GM20431 (cell line): Measurements from ENCODE around the gene MST1.
"Not testable (repeated sequence)": the region's sequence is repeated elsewhere in the genome, so short reads cannot be mapped to it uniquely, and the experiment has no call there.

ENCODE experiments used
- in situ Hi-C: fragments of 300-500 bp; cut with MseI, MboI; formaldehyde crosslinking; loops from one replicate; pipeline ENCODE4 v1.15.0; 2020; ENCODE audit warnings: low sequenced_read_pairs; ENCODE audit not compliant: unreplicated experiment

The MST1 gene

DNA sequence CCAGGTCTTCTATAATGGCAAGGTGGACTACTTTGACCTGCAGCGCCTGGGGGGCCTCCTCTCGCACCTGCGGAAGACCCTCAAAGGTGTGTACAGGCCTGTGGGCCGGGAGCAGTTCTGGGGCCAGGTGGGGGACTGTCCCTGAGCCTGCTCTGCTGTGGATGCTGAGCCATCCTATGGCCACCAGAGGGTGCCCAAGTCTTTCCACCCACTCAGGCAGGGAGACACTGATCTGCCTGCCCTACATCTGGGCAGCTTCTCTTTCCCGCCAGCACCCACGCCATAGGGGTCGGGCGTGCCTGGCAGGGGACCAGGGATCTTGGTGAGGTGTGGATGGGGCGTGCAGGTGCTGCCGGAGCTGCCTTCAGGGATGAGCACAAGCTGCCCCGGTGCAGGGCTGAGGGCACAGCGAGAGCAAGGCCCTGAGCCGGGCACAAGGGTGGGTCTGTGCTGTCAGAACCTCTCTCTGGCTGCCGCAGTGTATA lies 14.2 kb upstream of the MST1 start:
- in situ Hi-C loops: no loop called here

DNA sequence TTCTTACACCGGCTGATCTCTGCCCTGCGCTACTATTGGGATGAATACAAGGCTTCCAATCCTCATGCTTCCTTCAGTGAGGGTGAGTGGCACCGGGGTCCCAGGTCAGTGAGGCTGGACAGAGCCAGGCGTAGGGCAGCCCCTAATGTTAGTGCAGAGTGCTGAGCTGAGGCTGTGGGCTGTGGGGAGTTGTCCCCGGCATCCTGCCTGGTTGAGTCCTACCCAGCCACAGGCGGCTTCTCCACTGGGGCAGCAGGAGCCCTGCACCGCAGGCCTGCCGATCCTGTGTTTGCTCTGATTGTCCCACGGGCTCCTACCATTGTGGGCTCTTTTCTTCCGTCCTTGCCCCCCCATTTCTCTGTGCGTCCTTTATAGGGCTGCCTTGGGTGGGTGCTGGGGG lies 13.4 kb upstream of the MST1 start:
- in situ Hi-C loops: no loop called here

DNA sequence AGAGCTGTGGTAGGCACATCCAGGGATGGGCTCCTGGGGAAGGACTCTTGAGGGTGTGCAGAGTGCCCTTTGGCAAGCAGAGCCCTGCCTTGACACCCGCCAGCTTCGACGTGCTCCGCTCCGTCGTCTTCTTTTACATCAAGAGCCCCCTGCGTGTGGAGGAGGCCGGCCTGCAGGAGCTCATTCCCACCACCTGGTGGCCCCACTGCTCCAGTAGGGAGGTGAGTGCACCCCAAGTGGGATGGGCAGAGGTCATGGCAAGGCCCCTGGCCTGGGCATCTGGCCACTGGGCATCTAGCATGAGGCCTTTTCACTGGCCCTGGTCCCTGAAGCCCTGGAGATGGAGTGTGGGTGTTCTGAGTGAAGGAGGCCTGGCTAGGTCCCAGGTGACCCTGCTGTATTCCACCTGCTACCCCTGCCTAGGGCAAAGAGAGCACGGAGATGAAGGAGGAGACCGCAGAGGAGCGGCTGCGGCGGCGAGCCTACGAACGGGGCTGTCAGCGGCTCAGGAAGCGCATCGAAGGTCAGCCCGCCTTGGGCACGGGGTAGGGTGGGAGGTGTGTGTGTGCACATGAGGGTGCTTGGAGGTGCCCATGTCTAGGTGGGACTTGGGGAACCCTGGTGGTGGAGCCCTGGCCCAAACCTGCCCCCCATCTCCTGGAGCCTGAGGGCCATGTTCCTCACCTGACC lies 12.3 kb upstream of the MST1 start:
- in situ Hi-C loops: no loop called here

DNA sequence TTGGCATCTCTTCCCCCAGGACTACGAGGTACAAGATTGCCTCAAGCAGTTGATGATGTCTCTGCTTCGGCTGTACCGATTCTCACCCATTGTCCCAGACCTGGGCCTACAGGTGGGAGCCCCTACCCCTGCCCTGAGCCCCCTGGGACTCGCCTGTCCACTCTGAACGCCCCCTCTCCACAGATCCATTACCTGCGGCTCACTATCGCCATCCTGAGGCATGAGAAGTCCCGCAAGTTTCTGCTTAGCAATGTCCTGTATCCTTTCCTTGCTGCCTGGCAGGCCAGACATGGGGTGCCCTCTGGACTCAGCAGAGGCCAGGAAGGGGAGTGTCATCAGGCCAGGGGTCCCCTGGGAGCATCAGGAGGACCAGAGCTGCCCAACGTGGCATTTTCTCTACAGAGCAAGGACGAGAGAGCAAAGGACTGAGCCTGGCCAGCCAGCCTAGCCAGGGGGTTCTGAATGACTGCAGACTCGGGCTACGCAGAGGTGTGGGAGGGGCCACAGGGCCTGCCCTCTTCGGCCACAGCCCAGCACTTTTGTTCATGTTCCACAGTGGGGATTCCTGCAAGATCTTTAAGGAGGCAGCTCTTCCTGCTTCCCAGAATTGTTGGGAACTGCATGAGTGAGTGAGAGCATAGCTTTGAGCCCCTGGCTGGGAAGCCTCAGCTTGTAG lies 11.3 kb upstream of the MST1 start:
- in situ Hi-C loops: no loop called here

DNA sequence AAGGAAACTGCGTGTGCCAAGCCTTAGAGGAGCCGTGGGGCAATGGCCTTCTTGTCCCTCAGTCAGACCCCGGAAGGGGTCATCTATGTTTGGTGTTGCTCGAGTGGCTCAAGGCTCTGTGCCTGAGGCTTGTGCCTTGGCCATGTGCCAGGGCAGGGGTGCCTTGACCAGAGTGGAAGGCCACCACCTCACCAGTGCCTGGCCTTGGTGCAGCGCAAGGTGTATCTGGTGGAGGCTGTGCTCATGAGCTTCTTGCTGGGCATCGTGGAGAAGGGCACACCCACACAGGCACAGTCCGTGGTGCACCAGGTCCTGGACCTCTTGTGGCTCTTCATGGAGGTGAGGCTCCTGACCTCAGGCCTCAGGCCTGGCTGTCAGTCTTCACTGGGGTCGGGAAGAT lies 10.7 kb upstream of the MST1 start:
- in situ Hi-C loops: no loop called here

DNA sequence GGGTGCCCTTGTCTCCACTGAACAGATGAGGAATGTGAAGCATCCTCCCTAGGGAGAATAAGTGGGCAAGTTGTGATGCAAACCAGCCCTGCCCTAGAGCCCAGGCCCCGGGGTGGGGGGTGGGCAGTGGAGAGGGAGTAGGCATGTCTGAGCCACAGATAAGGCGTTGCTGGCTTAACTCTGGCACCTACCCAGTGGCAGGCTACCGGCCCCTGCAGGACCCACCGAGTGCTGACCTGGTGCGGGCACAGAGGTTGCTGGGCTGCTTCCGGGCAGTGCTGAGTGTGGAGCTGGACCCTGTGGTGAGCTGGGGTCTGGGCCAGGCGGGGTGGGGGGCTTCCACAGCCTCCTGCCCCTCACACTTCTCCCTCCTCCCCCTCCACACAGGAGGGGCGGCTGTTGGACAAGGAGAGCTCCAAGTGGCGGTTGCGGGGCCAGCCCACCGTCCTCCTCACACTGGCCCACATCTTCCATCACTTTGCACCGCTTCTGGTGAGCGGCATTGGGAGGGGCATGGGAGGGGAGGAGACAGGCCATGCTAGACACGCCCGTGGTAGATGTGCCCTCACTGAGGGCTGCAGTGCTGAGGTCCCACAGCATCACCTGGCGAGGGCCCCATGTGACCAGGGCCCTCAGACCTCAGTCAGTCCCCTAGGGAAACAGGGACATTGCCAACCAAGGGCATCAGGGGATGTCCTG lies 10.2 kb upstream of the MST1 start:
- in situ Hi-C loops: no loop called here

DNA sequence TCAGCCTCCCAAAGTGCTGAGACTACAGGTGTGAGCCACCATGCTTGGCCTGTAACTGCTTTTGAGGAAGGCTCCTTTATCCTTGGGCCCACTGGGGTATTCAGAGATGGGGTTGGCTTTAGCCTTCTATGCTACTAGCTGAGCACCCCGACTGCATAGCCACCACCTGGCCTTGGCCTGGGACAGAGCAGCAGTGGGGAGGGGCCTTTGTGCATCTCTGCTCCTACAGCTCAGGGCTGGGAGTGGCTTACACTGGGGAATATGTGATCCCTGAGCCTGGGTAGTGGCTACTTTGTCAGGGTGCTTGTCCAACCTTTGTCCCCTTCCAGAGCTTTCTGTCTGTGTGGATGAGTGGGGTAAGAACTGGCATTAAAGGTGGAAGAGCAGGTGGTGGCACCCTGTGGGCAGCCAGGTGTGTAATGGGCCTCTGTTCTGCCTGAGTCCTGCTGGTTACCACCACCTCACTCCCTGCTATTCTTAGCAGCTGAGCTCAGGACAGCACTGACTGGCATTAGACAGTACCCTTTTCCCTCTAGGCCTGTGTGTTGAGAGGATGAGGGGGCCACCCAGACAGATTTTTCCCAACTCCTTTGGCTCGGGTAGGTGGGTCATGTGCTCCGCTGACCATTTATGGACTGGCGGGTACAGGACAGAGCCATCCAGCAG lies 6.2 kb upstream of the MST1 start:
- in situ Hi-C loops: not testable (repeated sequence)

DNA sequence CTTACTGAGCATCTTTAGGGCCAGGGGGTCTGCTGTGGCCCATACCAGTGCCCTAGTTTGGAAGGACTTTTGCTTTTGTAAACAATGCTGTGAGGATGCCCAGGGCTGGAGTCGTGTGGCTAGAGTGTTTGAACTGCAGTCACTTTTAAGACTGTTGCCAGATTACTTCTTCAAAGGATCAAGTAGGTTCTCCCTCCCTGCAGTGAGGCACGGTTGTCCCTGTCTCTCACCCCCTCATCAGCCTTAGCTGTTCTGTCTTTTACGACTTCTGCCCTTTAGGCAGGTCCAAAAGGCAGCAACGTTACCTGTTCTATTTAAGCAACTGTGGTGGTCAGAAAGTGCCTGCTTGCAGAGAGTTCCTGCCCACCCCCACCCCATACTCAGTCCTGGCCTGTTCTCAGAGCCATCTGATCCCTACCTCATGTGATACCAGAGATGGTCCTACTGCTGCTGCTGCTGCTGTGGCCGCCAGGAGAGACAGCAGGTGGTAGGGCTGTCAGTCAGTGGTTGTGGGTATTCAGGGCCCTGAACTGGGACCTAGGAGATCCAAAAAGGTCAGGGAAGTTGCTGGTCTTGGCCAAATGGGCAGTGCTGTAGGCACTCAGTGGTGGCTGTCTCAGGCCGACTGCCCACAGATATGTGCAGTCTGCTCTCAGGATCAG lies 5.3 kb upstream of the MST1 start:
- in situ Hi-C loops: not testable (repeated sequence)

DNA sequence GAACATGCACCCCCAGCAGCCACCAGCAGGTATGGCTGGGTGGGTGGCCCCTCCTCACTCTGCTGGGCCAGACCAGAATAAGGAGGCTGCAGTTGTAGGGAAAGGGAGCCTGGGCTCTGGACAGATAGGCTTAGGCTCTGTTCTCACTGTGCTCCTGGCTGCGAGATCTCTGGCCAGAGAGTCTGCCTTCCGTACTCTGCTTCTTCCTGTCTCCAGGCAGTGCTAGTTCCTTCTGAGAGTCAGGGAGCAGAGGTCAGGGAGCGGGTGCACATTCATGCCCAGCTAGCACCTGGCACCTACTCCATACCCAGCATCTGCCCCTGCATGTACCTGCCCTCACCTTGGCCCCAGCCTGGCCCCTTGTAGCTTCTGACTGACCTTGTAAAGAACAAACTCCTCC lies 2.2 kb upstream of the MST1 start:
- in situ Hi-C loops: not testable (repeated sequence)

DNA sequence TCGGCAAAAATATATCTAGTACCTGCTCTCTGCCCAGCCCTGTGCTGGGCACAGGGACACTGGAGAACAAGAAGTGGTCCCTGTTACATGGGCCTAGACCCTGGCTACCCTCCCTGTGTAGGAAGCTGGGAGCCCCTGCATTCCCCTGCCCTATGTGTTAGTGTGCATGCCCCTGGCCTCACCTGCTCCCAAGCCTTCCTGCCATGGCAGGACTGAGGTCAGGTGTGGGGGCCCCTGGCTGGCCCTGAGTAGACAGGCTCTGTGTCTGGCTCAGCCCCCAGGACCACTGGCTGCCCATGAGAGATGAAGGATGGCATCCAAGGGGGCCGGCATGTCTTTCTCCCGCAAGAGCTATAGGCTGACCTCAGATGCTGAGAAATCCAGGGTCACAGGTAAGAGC lies 1.6 kb upstream of the MST1 start:
- in situ Hi-C loops: not testable (repeated sequence)

DNA sequence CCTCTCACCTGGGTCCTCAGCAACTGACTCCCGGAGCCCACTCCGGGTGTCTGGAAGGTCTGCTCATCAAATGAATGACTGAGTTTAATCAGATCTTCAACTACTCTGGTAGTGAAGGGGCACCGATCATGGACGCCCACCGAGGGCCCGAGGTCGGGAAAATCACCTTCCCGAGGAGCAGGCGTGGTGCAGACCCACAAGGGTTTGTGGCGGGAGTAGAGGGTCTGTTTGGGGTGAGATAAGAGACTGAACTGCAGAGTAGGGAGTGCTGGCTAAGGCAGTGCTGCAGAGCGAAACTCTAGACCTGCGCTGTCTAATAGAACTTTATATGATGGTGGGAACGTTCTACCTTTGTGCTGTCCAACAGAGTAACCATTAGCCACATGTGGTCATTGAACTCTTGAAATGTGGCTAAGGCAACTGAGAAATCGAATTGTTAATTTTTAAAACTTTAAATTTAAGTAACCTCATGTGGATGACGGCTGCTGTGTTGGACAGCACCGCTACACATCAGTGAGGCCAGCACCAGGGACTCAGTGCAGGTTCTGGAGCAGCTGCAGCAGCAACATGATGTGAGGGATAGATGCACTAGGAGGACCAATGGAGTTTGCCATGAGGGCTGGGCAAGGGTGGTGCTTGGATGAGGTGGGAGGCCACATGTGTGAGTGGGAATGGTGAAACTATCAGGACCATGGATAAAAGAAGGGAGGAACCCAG lies 792 bp upstream of the MST1 start:
- in situ Hi-C loops: not testable (repeated sequence)

DNA sequence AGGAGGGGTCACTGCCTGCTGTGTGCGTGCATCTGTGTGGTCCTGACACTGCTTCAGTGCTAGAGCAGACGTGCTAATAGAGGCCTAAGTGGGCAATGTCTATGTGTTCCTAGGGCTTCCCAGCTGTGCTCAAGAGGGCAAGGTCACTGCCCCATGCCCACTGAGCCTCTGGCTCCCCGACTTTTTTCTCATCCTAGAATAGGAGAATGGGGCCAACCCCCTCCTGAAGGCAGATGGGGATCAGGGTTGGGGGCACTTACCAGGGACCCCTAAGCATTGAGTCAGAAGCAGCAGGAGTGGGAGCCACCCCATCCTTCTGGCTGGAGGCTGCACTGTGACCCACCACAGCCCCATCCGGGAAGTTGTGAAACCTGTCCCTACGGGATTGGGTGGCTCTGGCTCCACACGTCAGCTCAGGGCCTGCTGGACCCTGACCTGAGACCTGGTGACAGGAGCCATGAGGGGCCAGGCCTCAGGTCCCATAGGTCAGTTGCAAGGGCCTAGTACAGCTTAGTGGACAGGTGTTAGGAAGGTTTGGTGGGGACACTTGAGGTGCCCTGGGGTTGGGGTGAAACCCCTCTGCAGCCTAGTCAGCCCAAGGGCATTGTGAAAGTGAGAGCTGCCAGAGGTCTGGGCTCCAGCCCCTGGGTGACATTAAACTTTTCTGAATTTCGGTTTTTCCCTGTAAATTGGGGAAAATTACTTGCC lies 782 bp downstream of the MST1 start:
- in situ Hi-C loops: not testable (repeated sequence)

DNA sequence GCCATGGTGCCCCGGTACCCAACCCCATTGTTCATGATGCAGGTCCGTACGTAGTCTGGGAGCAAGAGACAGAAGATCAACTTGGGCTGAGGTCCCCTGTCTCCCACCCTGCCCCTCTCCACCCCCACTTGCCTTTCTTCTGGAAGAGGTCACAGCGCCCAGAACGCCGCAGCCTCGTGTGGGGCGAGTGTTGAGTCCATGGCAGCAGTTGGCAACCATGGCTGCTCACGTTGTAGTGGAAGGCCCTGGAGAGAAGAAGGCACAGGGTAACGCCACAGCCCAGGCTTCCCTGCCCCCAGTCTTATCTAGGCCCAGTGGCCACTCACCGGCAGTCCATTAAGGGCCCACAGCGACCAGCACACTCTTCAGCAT lies 1.9 kb downstream of the MST1 start:
- in situ Hi-C loops: not testable (repeated sequence)

DNA sequence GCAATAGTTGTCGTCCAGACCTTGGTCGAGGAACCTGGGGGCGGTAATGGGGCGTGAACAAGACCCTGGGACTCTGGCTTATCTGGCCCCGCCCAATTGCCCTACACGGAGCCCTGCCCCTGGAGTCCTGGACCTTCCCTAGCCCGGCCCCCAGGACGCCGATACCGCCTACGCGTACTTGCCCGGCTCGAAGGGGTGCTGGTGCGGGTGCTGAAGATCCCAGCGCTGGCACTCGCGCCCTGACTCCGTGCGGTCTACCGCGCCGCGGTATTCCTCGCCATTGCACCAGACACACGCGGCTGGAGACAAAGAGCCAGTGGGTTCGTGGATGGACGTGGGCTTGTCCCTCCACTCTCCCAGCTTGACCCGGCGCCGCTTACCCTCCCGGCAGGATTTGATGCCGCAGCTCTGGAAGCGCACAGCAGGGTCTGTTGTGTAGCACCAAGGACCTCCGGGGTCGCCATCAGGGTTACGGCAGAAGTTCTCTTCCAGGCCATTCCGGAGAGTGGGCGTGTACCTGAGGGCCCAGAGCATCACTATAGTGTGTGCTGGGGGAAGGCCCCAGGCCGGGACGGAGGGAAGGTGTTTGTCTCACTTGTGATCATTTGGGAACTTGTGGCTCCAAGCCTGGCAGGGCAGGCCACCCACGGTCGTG lies 2.4 kb downstream of the MST1 start:
- in situ Hi-C loops: not testable (repeated sequence)

DNA sequence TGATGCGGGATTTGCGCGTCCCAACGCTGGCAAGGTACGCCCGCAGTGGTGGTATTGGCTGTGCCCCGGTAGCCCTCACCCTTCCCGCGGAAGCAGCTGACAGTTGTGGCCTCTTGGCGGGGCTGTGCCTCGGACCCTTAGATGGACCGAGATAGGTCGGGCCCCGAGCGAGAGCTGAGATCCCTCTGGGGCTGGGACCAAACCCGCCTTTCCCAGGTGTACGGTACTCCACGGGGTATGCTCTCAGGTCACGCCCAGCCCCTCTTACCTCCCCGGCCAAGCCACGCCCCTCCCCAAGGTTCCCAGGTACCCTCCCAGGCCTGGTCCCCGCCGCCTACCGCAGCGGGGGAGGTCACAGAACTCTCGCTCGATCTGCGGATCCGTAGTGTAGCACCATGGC lies 2.9 kb downstream of the MST1 start:
- in situ Hi-C loops: not testable (repeated sequence)

DNA sequence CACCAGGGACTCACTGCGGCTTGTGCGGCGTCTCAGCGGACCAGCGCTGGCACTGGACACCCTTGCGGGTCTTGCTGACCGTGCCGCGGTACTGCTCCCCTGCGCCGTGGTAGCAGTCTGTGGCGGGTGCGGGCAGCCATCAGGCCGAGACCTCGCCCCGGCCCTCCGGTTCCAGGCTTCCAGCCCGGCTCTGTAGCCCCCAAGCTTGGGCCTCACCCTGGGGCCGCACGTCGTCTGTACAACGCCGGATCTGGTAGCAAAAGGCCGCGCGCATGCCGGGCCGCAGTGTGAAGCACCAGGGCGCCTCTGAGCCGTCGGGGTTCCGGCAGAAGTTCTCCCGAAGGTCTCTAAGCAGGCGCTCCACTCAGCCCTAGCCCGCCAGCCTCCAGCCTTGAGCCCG lies 3.4 kb downstream of the MST1 start:
- in situ Hi-C loops: not testable (repeated sequence)

DNA sequence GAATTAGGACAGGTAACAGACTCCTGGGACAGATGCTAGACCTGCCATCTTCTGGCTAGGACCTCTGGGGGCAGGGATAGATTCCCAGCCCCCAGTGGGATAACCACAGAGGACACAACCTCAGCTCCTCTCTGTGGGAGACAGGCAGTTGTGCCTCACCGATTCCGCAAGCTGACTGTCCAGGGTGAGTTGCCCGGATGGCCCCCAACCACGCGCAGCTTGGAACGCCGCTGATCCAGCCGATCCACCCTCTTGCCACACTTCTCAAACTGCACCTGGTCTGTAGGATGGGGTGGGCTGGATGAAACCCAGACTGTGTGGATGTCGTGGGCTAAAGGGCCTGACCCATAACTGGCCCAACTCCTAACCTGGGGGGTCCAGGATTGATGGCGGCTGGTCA lies 4.2 kb downstream of the MST1 start:
- in situ Hi-C loops: not testable (repeated sequence)

DNA sequence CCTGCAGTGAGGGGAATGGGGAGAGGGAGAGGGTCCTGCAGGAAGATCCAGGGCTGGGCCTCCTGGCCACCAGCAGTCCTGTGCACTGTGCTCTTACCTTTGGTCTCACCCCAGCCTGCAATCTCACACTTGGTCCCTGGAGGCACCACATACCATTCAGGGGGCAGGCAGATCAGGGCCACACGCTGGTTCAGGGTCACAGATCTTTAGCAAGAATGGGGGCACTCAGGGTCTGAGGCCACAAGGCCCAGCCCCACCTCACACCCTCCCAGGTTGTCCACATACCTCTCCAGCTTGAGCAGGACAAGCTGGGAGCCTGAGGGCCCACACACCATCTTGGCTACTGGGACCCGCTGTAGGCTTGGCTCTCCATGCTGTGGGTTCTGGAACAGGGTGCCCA lies 4.8 kb downstream of the MST1 start:
- in situ Hi-C loops: not testable (repeated sequence)

DNA sequence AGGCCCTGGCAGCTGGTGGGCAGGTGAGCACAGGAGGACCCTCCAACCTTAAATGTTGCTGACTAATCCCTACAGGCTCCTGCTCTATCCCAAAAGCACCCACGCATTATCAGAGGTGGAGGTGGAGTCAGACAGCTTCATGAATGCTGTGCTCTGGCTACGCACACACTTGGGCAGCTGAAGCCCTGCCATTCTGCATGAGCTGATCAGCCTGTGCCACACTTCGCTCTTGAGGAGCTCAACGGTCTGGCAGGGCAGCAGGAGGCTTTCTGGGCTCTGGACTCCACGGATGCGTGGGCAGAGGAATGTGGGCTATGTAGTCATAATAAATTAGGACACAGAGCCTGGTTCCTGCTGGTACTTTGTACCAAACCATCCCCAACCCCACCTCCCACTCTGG lies 6.1 kb downstream of the MST1 start:
- in situ Hi-C loops: no loop called here
